ENCODE results near the gene ZCCHC24. TPM values are rescaled to one million over a fixed set of nuclear protein-coding genes. Genes with fewer than 3 reads are reported as not detected.

The ZCCHC24 gene
- total and polyA plus RNA-seq, 10 donors: 4.9 to 34.1 (median 23.7) TPM

- intact Hi-C loops (cut with DNase I; ENCODE audit: low total_unique reads): loop anchor here (10.0 kb wide), 1 partner anchor 760 kb away; the partner anchor contains the start of gene ANXA11
- H3K36me3 ChIP-seq: no peaks in the 10 kb centered on the region
- no peaks in the 10 kb centered on the region for H3K9me3 ChIP-seq
- 1% methylated on average over 26 to 44 of the region's 44 CpGs for WGBS, 5 donors
- no peak for TF ChIP-seq CTCF (IDR thresholded peaks at IDR 0.05 in 8 of 11, conservative IDR thresholded peaks at IDR 0.05 in 3 of 11)
- peak; percentile 36 to 67 (median 60) for TF ChIP-seq POLR2AphosphoS5 (IDR thresholded peaks at IDR 0.05)
- peak overlapping the region; percentile 66 to 91 (median 84) for H3K27ac ChIP-seq
- peaks cover 11 to 67% (median 43%) of the 10 kb centered on the region in 6 donors for H3K4me1 ChIP-seq
- peaks cover 0 to 6% (median 0%) of the 10 kb centered on the region in 7 donors for H3K27me3 ChIP-seq (replicated peaks in 1 of 7)
- peak; percentile 92 for DNase-seq
- peak overlapping the region; percentile 72 to 97 (median 86) for H3K4me3 ChIP-seq
Measured at GRCh38 chr10:79444199-79445119, 965 bp downstream of the ZCCHC24 start.

- Histone ChIP-seq H3K4me3 (peak overlapping the region; percentile 72 to 97 (median 86)), H3K27ac (peak overlapping the region in 6 of 8 donors; percentile 13 to 91 (median 88)), H3K36me3 (no peaks in the 10 kb centered on the region), H3K9me3 (no peaks in the 10 kb centered on the region), H3K4me1 (peaks cover 11 to 73% (median 46%) of the 10 kb centered on the region in 6 donors), H3K27me3 (replicated peaks in 1 of 7) (peaks cover 0 to 6% (median 0%) of the 10 kb centered on the region in 7 donors)
- intact Hi-C loops (cut with DNase I; ENCODE audit: low total_unique reads): loop anchor here (10.0 kb wide), 1 partner anchor 761 kb away; the partner anchor contains the start of gene ANXA11
- WGBS, 5 donors: 39 to 47% (median 40%) methylated on average over 11 of the region's 11 CpGs
- DNase-seq: peak; percentile 75
- TF ChIP-seq CTCF (IDR thresholded peaks at IDR 0.05 in 8 of 11, conservative IDR thresholded peaks at IDR 0.05 in 3 of 11): no peak
- no peak for TF ChIP-seq POLR2AphosphoS5 (IDR thresholded peaks at IDR 0.05)
- no peak for TF ChIP-seq POLR2A (IDR thresholded peaks at IDR 0.05)
Measured at GRCh38 chr10:79443338-79444198, 1.9 kb downstream of the ZCCHC24 start.

GRCh38 chr10:79442171-79443040 is 3.0 kb downstream of the ZCCHC24 start:
- peak; percentile 72 for DNase-seq
- Histone ChIP-seq H3K36me3 (peaks cover 0 to 4% (median 0%) of the 10 kb centered on the region in 6 donors), H3K9me3 (no peaks in the 10 kb centered on the region), H3K27me3 (replicated peaks in 1 of 7) (peaks cover 0 to 6% (median 0%) of the 10 kb centered on the region in 7 donors), H3K27ac (peak overlapping the region in 1 of 8 donors; percentile 91), H3K4me1 (peaks cover 11 to 76% (median 48%) of the 10 kb centered on the region in 6 donors), H3K4me3 (peak overlapping the region in 4 of 8 donors; percentile 86 to 97 (median 90))
- intact Hi-C loops (cut with DNase I; ENCODE audit: low total_unique reads): loop anchor here (10.0 kb wide), 1 partner anchor 762 kb away; the partner anchor contains the start of gene ANXA11
- TF ChIP-seq POLR2A (IDR thresholded peaks at IDR 0.05) (no peak), CTCF (IDR thresholded peaks at IDR 0.05 in 8 of 11, conservative IDR thresholded peaks at IDR 0.05 in 3 of 11) (no peak), POLR2AphosphoS5 (IDR thresholded peaks at IDR 0.05) (no peak)
- 73 to 87% (median 83%) methylated on average over 12 to 14 of the region's 14 CpGs for WGBS, 5 donors
